Cerebellar cortex (tissue), 1 donor: Measurements from ENCODE around the gene HOXC6.
"Not testable (repeated sequence)": the region's sequence is repeated elsewhere in the genome, so short reads cannot be mapped to it uniquely, and the experiment has no call there.

Source experiments
- DNase-seq: peaks from one replicate; pipeline ENCODE4 v3.0.0-alpha.2; 2015; ENCODE audit warnings: low spot score

Gene HOXC6

DNA sequence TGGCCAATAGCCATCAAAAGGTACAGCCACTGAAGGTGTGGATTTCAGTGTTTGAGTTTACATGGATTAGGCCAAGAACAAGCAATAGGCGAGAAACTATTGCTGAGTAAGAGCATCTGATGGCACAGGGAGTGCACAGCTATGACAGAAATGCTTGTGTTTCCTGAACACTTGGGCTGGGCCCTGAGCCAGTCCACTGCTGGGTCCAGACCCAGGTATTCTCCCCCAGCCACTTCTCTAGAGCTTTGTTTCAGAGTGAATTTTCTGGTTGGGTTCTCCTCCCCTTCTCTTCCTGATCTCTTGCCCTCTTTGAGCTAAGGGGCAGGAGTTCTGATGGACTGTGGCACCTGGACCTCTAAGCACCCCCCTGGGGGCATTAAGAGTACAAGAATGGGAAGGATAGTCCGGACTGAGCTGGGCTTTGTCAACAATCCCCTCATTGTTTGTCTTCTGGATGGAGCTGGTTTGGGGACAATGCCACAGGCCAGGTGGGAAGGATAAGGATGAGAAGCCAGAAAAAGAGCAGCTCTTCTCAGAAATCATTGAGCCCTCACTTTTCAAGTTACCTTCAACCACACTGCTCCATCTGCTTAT lies 13.0 kb downstream of the HOXC6 start:
- no peak for DNase-seq

GRCh38 chr12:54042033-54042432 lies 13.8 kb downstream of the HOXC6 start:
- not testable (repeated sequence) for DNase-seq

DNA sequence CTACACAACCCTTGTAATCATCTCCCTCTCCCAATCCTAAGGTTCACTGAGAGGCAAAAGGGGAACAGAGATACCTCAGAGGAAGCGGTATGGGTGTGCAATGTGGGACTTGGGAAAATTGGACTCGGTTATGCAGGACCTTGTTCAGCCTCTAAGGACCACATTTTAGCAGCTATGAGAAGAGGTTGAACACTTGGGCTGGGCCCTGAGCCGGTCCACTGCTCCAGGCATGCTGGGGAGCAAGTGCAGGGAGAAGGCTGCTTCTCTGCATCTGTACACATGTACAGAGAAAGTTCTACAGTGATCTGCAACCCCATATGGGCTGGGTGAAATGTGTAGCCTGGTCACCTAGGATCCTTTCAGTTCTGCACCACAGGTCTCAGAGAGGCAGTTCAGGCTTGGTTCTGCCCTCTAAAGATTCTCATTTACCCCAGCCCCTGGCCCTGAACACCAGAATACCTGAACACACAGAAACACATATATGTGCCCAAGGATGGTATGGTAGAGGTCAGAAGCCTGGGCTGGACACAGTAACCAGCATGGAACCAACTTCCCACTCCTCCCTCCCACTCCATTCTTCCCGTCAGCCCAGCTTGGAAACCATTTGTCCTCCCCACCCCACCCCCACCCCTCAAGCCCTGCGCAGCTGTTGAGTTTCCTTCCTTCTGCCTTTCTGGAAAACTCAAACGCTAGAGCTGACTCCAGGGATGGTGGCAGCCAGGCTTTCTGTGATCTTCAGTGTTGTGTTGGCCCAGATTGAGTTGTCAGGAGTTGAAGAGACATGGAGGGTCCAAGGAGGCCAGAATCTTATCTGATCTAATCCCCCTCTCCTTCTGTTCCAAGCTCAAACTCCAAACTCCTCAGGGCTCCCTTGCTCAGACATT lies 15.0 kb downstream of the HOXC6 start:
- DNase-seq = no peak

- no peak for DNase-seq
Measured at GRCh38 chr12:54044425-54045103, 16.3 kb downstream of the HOXC6 start.

- no peak for DNase-seq
Measured at GRCh38 chr12:54045401-54045800, 17.2 kb downstream of the HOXC6 start.

DNA sequence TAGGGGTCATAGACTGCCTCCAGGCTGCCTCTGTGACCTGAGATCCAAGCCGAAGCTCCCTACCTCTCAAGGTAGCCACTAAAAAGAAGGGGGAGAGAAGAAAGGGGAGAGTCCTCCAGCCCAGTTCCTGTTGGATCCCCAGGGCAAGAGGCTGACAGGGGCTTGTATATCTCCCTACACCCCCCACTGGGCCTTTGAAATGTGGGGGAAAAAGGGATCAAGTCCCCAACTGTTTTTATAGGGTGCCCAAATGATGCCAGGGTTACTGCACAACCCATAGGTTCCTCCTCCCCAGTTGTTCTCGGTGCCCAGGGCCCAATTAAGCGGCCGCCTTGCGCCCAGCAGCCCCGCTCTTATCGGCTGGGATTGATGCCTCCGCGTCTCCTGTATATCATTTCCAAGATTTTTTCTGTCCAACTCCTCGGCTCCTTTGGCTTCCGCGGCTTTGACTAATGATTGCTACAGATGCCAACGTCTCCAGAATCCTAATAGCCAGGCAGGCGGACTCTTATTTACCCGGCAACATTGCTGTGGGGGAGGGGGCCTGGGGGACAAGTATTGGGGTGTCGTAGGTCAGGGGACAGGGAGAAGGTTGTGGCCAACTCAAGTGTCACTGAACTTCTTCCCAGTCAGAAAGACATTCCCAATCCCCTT lies 17.8 kb downstream of the HOXC6 start:
- no peak for DNase-seq

GRCh38 chr12:54046809-54047159 lies 18.5 kb downstream of the HOXC6 start:
- no peak for DNase-seq

DNA sequence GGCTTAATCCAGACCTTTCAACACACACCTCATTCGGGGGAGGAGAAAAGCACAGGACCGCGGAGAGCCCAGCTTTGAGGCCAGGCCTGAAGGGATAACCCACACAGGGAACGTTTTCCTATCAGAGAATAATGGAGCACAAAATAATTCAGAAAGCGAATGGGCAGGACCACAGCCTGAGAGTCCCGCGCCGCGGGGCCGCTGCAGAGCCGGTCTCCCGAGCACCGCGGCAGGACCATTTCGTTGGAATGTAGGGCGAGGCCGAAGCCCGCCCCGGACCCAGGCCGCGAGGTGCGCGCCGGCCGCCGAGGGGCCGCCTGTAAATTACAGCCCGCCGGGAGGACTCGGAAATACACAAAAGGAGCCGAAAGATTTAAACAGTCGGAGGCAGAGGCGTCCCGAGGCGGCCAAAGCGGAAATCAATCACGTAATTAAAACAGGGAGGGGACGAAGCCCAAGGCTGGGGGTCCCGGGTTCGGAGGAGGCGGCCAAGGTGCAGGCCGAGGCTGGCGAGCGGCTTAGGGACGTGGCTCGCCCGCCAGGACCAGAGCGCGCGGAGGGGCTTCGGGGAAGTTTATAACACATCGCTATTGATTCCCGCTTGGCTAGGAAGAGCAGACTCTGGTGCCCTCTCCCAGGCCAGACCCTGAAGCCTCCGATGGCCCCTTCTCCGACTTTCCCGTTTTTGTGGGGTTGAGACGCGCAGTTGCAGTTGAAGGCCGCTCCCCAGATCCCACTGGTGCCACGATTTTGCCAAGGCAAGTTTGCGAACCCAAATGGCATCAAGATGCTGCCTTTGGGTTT lies 19.1 kb downstream of the HOXC6 start:
- no peak for DNase-seq

- DNase-seq = no peak
Measured at GRCh38 chr12:54047964-54048303, 19.7 kb downstream of the HOXC6 start.

DNA sequence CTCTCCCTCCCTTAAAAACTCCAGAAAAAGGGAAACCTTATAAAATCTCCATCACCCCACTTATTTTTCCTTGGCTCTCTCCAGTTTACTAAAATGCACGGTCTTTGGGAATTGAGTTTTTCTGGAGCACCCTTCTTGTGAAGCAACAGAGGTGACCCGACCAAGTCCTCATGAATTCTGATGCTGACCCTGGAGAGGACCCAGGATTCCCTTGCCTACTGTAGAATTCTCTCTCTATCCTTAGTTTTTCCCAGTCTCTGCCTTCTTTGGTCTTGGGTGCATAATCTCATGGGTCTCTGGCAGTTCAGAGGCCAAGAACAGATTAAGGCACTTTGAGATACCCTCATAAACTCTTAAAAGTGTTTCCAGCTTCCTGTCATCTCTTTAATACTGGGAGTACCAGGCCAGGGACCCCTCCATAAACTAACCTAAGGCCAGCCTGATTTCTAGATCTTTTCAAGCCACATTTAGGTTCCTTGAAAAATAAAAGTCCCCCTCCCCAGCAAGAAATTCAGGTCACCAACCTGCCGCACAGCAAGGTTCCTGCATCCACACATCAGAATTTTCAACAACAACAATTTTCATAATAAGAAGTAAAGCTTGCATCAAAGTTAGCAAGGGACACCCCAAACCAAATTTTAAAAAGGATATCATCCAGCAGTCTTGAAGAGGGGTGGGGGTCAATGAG lies 20.3 kb downstream of the HOXC6 start:
- DNase-seq = no peak

DNA sequence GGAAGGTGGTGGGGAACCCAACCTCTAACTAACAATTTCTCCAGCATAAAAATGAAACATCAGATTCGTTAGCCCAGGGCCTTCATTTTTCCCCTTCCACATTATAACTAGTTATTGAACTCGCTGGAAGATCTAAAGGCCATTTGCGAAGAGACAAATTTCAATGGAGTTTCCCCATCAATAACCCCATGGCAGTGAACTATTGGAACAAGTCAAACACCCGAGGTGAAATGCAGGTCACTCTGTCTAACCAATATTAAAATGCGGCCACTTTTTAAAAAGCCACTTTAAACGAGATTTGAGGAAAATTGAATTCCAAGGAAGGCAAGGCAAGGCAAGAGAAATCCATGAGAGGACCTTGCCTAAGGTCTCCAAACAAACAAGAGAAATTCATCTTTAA lies 20.9 kb downstream of the HOXC6 start:
- no peak for DNase-seq

GRCh38 chr12:54050482-54050810 lies 22.2 kb downstream of the HOXC6 start:
- no peak for DNase-seq

DNA sequence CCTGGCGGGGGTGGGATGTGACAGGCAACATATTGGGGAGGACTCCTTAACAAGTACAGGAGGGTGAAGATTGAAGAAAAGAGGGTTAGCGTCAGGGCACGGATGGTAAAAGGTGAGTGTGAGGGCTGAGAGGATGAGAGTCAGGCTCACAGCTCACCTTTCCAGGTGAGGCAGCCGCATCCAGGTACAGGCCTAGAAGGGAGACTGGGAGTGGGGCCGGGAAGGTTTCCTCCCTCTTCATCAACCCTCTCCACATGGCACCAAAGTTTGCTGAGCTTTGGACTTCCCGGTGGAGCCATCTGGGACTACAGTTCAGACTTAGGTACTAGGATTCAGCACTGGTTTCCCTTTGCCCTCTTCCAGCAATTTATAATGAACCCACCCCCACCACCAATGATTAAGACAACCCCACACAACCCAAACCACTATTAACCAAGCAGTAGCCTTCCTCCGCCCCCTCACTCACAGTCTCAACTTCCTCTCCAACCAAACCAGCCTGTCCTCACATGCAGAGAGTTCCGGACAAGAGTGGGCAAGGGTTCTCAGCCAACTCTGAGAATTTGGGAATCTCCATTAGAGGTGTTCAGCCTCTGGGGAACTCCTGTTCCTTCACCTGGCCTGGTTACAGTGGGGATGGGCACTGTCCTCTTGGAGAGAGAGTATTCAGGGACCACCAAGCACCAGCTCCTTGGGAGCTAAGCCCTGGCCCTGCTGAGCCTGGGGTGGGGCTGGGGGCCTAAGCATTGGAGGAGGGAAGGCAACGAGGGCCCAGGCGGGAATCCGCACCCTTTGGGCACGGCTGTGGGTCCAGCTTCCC lies 23.0 kb downstream of the HOXC6 start:
- no peak for DNase-seq

DNA sequence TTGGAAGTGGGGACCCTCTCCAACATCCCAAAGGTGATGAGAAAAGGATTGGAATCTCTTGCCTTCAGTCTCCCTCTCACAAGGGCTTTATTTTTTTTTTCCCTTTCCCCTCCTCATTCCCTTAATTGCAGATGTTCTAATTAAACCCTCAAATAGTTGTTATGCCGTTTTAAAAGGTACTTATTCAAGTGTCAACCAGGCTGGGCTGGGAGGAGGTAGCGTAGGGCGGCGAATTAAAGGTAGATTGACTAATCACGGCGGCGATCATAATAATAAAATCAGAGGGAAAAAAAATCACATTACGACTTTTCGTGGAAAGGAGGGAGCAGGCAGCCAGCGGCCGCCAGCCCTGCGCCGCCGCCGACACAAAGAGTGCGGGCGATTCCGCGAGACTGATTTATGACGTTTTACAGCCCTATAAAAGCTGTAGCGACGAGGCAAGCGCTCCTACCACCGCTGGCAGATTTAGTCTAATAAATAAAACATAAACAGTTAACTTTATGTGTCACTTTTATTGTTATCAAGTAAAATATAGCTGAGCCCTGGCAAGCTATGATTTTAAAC lies 23.7 kb downstream of the HOXC6 start:
- DNase-seq = no peak

DNA sequence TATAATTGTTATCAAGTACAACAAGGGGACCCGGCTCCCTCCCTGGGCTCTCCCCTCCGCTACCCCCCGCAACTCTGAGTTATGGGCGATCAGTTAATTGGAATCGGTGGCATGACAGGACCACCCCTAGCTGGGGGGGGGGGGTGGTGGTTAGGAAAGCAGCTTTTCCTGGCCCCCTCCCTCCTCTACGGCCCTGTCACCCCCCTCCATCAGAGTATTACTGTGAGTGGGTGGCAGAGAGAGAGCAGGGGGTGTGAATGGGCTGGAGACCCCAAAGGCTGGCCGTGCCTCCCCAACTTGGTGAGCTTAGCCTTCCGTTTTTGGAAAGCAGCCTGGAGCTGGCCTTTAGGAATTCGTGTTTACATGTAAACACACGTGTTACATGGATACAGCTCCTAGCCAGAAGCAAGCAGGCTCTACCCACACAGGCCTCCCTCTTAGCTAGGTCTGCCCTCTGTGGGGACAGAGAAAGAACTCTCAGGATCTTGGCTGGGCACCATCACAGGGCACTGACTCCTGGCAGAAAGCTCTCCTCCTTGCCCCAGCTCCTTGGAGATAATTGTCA lies 24.3 kb downstream of the HOXC6 start:
- no peak for DNase-seq

GRCh38 chr12:54053003-54053750 lies 24.9 kb downstream of the HOXC6 start:
- no peak for DNase-seq

DNA sequence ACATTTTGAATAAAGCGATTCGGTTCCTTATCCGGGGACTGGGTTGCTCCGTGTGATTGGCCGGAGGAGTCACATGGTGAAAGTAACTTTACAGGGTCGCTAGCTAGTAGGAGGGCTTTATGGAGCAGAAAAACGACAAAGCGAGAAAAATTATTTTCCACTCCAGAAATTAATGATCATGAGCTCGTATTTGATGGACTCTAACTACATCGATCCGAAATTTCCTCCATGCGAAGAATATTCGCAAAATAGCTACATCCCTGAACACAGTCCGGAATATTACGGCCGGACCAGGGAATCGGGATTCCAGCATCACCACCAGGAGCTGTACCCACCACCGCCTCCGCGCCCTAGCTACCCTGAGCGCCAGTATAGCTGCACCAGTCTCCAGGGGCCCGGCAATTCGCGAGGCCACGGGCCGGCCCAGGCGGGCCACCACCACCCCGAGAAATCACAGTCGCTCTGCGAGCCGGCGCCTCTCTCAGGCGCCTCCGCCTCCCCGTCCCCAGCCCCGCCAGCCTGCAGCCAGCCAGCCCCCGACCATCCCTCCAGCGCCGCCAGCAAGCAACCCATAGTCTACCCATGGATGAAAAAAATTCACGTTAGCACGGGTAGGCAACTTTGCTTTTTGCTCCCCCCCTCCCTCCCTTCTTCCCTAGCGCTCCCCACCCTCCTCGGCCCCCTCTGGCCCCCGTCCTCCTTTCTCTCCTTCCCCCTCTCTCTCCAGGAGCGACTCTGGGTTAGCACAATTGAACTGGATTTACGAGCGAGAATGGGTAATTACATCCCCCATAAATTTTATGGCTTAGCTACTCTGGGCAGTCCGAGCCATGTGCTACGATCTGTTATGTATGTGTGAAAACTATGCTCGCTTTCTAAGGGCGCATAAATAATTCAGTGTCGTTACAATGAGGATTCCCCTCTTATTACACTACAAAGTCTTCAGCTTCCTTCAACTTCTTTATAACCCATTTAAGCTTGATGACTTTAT lies 25.8 kb downstream of the HOXC6 start, which contains the start of gene HOXC4:
Gene HOXC4, plus strand, starts transcription at position 85 of the 991 bp plus-strand sequence. Its CDS starts 88 bp downstream, at position 173.
- DNase-seq = no peak

GRCh38 chr12:54054742-54055194 lies 26.5 kb downstream of the HOXC6 start:
- DNase-seq = no peak
